HCT116 (cell line): ENCODE measurements around the gene MBP.

Source experiments
- CEBPB ChIP-seq: IDR thresholded peaks from 2 replicates; pipeline ENCODE4 v1.6.1; 2012; ENCODE audit warnings: low read depth
- CTCF ChIP-seq, 3 experiments: fragments of 200-600 bp in 1 of 3; sonication (generic) in 1 of 3; IDR thresholded peaks in 2 of 3; conservative IDR thresholded peaks in 1 of 3; 2 replicates each; pipeline ENCODE4 v1.5.1; 2012 to 2017; ENCODE audit warnings: low read depth in 2 of 3, low read length in 2 of 3, antibody characterized with exemption in 1 of 3, borderline replicate concordance in 1 of 3, control low read depth in 1 of 3, mild to moderate bottlenecking in 1 of 3, mixed read lengths in 1 of 3, mixed run types in 1 of 3, moderate library complexity in 1 of 3; ENCODE audit not compliant: insufficient read depth in 1 of 3
- EZH2 ChIP-seq: fragments of 200-600 bp; sonication (generic); IDR thresholded peaks from 2 replicates; pipeline ENCODE4 v1.6.1; 2017; ENCODE audit warnings: antibody characterized with exemption, mixed run types
- FOSL1 ChIP-seq: IDR thresholded peaks from 2 replicates; pipeline ENCODE4 v1.6.1; 2012; ENCODE audit warnings: low read depth

DNA sequence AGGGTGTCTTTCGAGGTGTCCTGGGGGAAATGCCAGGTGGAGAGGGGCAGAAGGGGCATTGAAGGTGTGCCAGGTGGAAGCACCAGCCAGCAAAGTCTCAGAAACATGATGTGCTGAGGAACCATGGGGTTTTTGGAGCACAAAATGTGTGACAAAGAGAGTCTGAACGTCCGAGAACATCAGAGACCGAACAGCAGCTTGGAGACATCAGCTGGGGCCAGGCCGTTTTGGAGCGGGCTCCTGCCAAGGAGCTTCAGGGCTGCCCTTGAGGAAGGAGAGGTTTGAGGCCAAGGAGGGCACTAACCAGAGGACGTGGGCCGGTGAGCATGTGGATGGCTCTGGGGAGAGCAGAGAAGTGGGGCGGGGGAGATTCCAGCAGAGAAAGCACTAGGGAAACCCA is 5.3 kb upstream of the MBP start:
- no peak for TF ChIP-seq CTCF (IDR thresholded peaks at IDR 0.05 in 2 of 3, conservative IDR thresholded peaks at IDR 0.05 in 1 of 3; ENCODE audit: borderline replicate concordance in 1 of 3, insufficient read depth in 1 of 3, low read depth in 2 of 3, low read length in 2 of 3)
- TF ChIP-seq FOSL1 = no peak
- TF ChIP-seq CEBPB = no peak
- no peak for TF ChIP-seq EZH2
